Measurements from ENCODE around the gene HEXD. TPM values are rescaled to one million over a fixed set of nuclear protein-coding genes. Genes with fewer than 3 reads are reported as not detected.

HEXD gene
- total RNA-seq, 1 donor from 2014 or later: 90.4 TPM

DNA sequence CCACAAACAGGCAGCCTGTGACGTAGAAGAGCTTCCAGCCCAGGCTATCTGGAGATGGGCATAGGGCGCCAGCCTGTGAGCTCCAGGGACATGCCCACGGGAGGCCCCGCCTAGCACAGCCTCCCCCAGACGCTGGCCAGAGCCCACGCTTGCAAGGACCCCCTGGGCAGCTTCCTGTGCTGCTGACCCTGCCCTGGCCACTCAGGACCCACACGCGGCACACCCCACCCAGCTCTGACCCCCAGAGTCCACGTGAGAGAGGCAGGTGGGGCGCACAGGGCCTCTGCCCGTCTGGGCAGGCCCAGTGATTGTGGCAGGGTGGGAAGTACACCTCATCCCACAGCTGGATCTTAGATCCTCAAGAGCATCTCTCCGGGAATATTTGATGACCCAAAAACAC lies 28.5 kb downstream of the HEXD start:
- Histone ChIP-seq H3K36me3 (no peaks in the 10 kb centered on the region), H3K4me3 (no peak overlapping the region), H3K27me3 (no peaks in the 10 kb centered on the region), H3K4me1 (peaks cover 49% of the 10 kb centered on the region), H3K9me3 (no peaks in the 10 kb centered on the region), H3K27ac (no peak overlapping the region)
- TF ChIP-seq POLR2A (IDR thresholded peaks at IDR 0.05) (no peak), POLR2AphosphoS5 (IDR thresholded peaks at IDR 0.05; ENCODE audit: insufficient read depth in 1 of 2, low read depth in 1 of 2) (no peak)
- TF ChIP-seq, protein P1, sequence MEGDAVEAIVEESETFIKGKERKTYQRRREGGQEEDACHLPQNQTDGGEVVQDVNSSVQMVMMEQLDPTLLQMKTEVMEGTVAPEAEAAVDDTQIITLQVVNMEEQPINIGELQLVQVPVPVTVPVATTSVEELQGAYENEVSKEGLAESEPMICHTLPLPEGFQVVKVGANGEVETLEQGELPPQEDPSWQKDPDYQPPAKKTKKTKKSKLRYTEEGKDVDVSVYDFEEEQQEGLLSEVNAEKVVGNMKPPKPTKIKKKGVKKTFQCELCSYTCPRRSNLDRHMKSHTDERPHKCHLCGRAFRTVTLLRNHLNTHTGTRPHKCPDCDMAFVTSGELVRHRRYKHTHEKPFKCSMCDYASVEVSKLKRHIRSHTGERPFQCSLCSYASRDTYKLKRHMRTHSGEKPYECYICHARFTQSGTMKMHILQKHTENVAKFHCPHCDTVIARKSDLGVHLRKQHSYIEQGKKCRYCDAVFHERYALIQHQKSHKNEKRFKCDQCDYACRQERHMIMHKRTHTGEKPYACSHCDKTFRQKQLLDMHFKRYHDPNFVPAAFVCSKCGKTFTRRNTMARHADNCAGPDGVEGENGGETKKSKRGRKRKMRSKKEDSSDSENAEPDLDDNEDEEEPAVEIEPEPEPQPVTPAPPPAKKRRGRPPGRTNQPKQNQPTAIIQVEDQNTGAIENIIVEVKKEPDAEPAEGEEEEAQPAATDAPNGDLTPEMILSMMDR (IDR thresholded peaks at IDR 0.05): no peak
- DNase-seq (ENCODE audit: extremely low spot score in 2 of 2): no peak
- intact Hi-C loops (cut with DNase I): no loop called here

GRCh38 chr17:82447876-82448275 lies 29.7 kb downstream of the HEXD start:
- Histone ChIP-seq H3K4me3 (no peak overlapping the region), H3K36me3 (no peaks in the 10 kb centered on the region), H3K27ac (no peak overlapping the region), H3K27me3 (no peaks in the 10 kb centered on the region), H3K4me1 (peaks cover 49% of the 10 kb centered on the region), H3K9me3 (no peaks in the 10 kb centered on the region)
- no peak for DNase-seq (ENCODE audit: extremely low spot score in 2 of 2)
- intact Hi-C loops (cut with DNase I): no loop called here
- no peak for TF ChIP-seq POLR2A (IDR thresholded peaks at IDR 0.05)
- TF ChIP-seq, protein P1 (IDR thresholded peaks at IDR 0.05): no peak
- TF ChIP-seq POLR2AphosphoS5 (IDR thresholded peaks at IDR 0.05; ENCODE audit: insufficient read depth in 1 of 2, low read depth in 1 of 2): no peak

DNA sequence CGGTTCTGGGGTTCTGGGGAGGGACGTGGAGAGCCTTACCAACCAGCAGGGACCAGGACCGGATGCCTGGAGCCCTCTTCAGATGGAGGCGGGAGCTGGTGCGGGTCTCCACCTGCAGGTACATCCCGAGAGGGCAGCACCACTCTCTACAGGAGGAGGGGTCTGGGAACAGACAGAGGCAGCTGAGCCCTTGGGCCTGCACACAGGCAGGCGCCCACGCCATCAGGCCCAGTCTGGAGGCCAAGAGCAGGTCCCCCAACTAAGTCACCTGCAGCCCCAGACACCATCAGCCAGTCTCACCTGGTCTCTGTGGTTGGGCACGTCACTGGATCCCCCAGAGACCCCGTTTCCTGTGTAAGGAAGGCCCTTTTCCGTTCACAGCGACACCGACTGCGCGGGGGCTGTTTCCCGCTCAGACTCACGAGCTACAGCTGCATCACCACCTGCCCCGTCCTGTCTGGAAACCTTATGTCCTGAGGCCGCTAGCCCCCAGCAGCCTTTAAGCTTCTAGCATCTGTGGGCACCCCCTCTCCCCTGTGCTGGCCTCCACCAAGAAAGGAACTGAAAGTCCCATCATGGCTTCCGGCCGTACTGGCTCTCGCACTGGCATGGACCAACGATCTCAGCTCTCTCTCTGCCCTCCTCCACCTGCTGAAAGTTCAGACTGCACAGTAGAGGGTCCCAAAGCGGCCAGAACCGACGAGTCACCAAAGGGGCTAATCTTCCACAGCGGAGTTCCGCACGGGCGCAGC lies 31.2 kb downstream of the HEXD start:
- Histone ChIP-seq H3K36me3 (no peaks in the 10 kb centered on the region), H3K27ac (peak overlapping the region; percentile 85), H3K4me1 (peaks cover 49% of the 10 kb centered on the region), H3K27me3 (no peaks in the 10 kb centered on the region), H3K9me3 (no peaks in the 10 kb centered on the region), H3K4me3 (peak overlapping the region; percentile 88 to 95)
- DNase-seq (ENCODE audit: extremely low spot score in 2 of 2): no peak
- intact Hi-C loops (cut with DNase I): no loop called here
- TF ChIP-seq POLR2AphosphoS5 (IDR thresholded peaks at IDR 0.05; ENCODE audit: insufficient read depth in 1 of 2, low read depth in 1 of 2) (peak in 1 of 2 donors; percentile 45), POLR2A (IDR thresholded peaks at IDR 0.05) (no peak)

DNA sequence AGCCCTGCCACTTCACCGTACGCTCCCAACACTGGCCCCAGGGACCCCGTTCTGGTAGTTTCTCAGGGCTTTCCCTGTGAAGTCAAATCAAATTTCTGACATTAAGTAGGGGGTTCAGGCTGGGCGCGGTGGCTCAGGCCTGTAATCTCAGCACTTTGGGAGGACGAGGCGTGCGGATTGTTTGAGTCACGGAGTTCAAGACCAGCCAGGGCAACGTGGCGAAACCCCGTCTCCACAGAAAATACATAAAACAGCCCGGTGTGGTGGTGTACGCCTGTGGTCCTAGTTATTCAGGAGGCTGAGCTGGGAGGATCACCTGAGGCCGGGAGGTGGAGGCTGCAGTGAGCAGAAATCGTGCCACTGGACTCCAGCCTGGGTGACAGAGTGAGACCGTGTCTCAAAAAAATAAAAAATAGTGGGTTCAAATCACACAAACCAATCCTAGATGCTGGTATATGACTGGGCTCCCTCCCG lies 31.8 kb downstream of the HEXD start:
- peak overlapping the region; percentile 88 to 95 for H3K4me3 ChIP-seq
- intact Hi-C loops (cut with DNase I): no loop called here
- TF ChIP-seq POLR2A (IDR thresholded peaks at IDR 0.05) (no peak), POLR2AphosphoS5 (IDR thresholded peaks at IDR 0.05; ENCODE audit: insufficient read depth in 1 of 2, low read depth in 1 of 2) (no peak)
- TF ChIP-seq, protein P1 (IDR thresholded peaks at IDR 0.05): no peak
- no peaks in the 10 kb centered on the region for H3K27me3 ChIP-seq
- no peak for DNase-seq (ENCODE audit: extremely low spot score in 2 of 2)
- H3K4me1 ChIP-seq: peaks cover 49% of the 10 kb centered on the region
- H3K27ac ChIP-seq: peak overlapping the region; percentile 85
- no peaks in the 10 kb centered on the region for H3K36me3 ChIP-seq
- H3K9me3 ChIP-seq: no peaks in the 10 kb centered on the region

- H3K9me3 ChIP-seq: no peaks in the 10 kb centered on the region
- peaks cover 44% of the 10 kb centered on the region for H3K4me1 ChIP-seq
- no peak for DNase-seq (ENCODE audit: extremely low spot score in 2 of 2)
- H3K27me3 ChIP-seq: no peaks in the 10 kb centered on the region
- H3K27ac ChIP-seq: peak within 1 kb of the TSS; percentile 85
- TF ChIP-seq POLR2A (IDR thresholded peaks at IDR 0.05) (peak in 1 of 2 donors; percentile 68), POLR2AphosphoS5 (IDR thresholded peaks at IDR 0.05; ENCODE audit: insufficient read depth in 1 of 2, low read depth in 1 of 2) (peak; percentile 75 to 88)
- TF ChIP-seq, protein P1 (IDR thresholded peaks at IDR 0.05): no peak
- H3K36me3 ChIP-seq: no peaks in the 10 kb centered on the region
- intact Hi-C loops (cut with DNase I): no loop called here
- peak within 1 kb of the TSS; percentile 88 to 95 for H3K4me3 ChIP-seq
Measured at GRCh38 chr17:82450357-82451106, 32.4 kb downstream of the HEXD start, which contains the start of gene CYBC1. Gene CYBC1, minus strand, starts transcription at chr17:82450752. Its CDS starts 1,498 bp downstream, at chr17:82449254.

Data from vagina (tissue), 2 donors.